NT2/D1 (cell line): ENCODE results near the gene PRSS27.

Experiments
- DNase-seq: peaks from one replicate; pipeline ENCODE4 v3.0.0-alpha.2; 2011; ENCODE audit warnings: low read depth, low spot score
- H3K27me3 ChIP-seq: 2 replicates; pipeline ENCODE4 v1.6.0; 2011; ENCODE audit warnings: mild to moderate bottlenecking; ENCODE audit not compliant: insufficient read length, insufficient read depth
- H3K36me3 ChIP-seq: 2 replicates; pipeline ENCODE4 v1.6.1; 2011; ENCODE audit warnings: mild to moderate bottlenecking, low read length, mixed read lengths; ENCODE audit not compliant: insufficient read depth, insufficient read length
- H3K4me1 ChIP-seq: 2 replicates; pipeline ENCODE4 v1.5.1; 2011; ENCODE audit not compliant: insufficient read depth, insufficient read length
- H3K4me3 ChIP-seq: 2 replicates; pipeline ENCODE4 v1.5.1; 2011; ENCODE audit warnings: low read depth; ENCODE audit not compliant: insufficient read length
- H3K9ac ChIP-seq: 2 replicates; pipeline ENCODE4 v1.6.0; 2011; ENCODE audit warnings: low read depth; ENCODE audit not compliant: insufficient read length
- H3K9me3 ChIP-seq: 2 replicates; pipeline ENCODE4 v1.5.1; 2011; ENCODE audit warnings: mild to moderate bottlenecking, low read length; ENCODE audit not compliant: insufficient read depth
- SUZ12 ChIP-seq: IDR thresholded peaks from 2 replicates; pipeline ENCODE4 v1.6.1; 2011; ENCODE audit not compliant: insufficient read length, insufficient read depth; ENCODE audit errors: extremely low read depth
- YY1 ChIP-seq: IDR thresholded peaks from 2 replicates; pipeline ENCODE4 v1.6.1; 2011; ENCODE audit not compliant: insufficient read length, insufficient read depth
- ZNF274 ChIP-seq: IDR thresholded peaks from 2 replicates; pipeline ENCODE4 v1.6.1; 2011; ENCODE audit warnings: mild to moderate bottlenecking, low read depth, low read length

Gene PRSS27

GRCh38 chr16:2720064-2720457, at the start of gene PRSS27:
Gene PRSS27, minus strand, starts transcription at chr16:2720224. Its CDS starts 64 bp downstream, at chr16:2720160.
- Histone ChIP-seq H3K27me3 (no peaks in the 10 kb centered on the region), H3K4me3 (peak within 1 kb of the TSS; percentile 49), H3K36me3 (no peaks in the 10 kb centered on the region), H3K4me1 (peaks cover 30% of the 10 kb centered on the region), H3K9ac (peak within 1 kb of the TSS; percentile 81), H3K9me3 (no peaks in the 10 kb centered on the region)
- no peak for DNase-seq
- TF ChIP-seq YY1 (no peak), SUZ12 (no peak), ZNF274 (no peak)

- TF ChIP-seq ZNF274 (no peak), YY1 (no peak), SUZ12 (no peak)
- Histone ChIP-seq H3K9ac (peak overlapping the region; percentile 18), H3K36me3 (peaks cover 100% of the 10 kb centered on the region), H3K4me1 (peaks cover 47% of the 10 kb centered on the region), H3K27me3 (no peaks in the 10 kb centered on the region), H3K9me3 (no peaks in the 10 kb centered on the region), H3K4me3 (no peak overlapping the region)
- no peak for DNase-seq
Measured at GRCh38 chr16:2769675-2770056, 49.6 kb upstream of the PRSS27 start.

- TF ChIP-seq ZNF274 (no peak), YY1 (no peak), SUZ12 (no peak)
- no peak overlapping the region for H3K4me3 ChIP-seq
- H3K27me3 ChIP-seq: no peaks in the 10 kb centered on the region
- no peak for DNase-seq
- H3K36me3 ChIP-seq: peaks cover 100% of the 10 kb centered on the region
- H3K9ac ChIP-seq: peak overlapping the region; percentile 27
- peaks cover 47% of the 10 kb centered on the region for H3K4me1 ChIP-seq
- no peaks in the 10 kb centered on the region for H3K9me3 ChIP-seq
Measured at GRCh38 chr16:2769100-2769529, 49.1 kb upstream of the PRSS27 start.

GRCh38 chr16:2768403-2769089, 48.5 kb upstream of the PRSS27 start:
- no peaks in the 10 kb centered on the region for H3K9me3 ChIP-seq
- no peaks in the 10 kb centered on the region for H3K27me3 ChIP-seq
- H3K9ac ChIP-seq: no peak overlapping the region
- H3K4me3 ChIP-seq: no peak overlapping the region
- peaks cover 47% of the 10 kb centered on the region for H3K4me1 ChIP-seq
- no peak for DNase-seq
- TF ChIP-seq SUZ12: no peak
- TF ChIP-seq ZNF274: no peak
- no peak for TF ChIP-seq YY1
- peaks cover 100% of the 10 kb centered on the region for H3K36me3 ChIP-seq

- H3K4me3 ChIP-seq: no peak overlapping the region
- H3K4me1 ChIP-seq: peaks cover 45% of the 10 kb centered on the region
- no peak overlapping the region for H3K9ac ChIP-seq
- DNase-seq: no peak
- H3K27me3 ChIP-seq: no peaks in the 10 kb centered on the region
- no peaks in the 10 kb centered on the region for H3K9me3 ChIP-seq
- TF ChIP-seq YY1 (no peak), ZNF274 (no peak)
- peaks cover 100% of the 10 kb centered on the region for H3K36me3 ChIP-seq
Measured at GRCh38 chr16:2767891-2768290, 47.9 kb upstream of the PRSS27 start.

- Histone ChIP-seq H3K36me3 (peaks cover 100% of the 10 kb centered on the region), H3K9ac (peak overlapping the region; percentile 13), H3K4me3 (no peak overlapping the region), H3K4me1 (peaks cover 43% of the 10 kb centered on the region), H3K27me3 (no peaks in the 10 kb centered on the region), H3K9me3 (peaks cover 3% of the 10 kb centered on the region; the same call in 1 of the 2 replicates)
- TF ChIP-seq YY1 (no peak), ZNF274 (no peak), SUZ12 (no peak)
- DNase-seq: no peak
Measured at GRCh38 chr16:2767140-2767731, 47.2 kb upstream of the PRSS27 start.

- Histone ChIP-seq H3K4me1 (peaks cover 40% of the 10 kb centered on the region), H3K36me3 (peaks cover 100% of the 10 kb centered on the region), H3K9me3 (peaks cover 10% of the 10 kb centered on the region; the same call in 1 of the 2 replicates), H3K9ac (no peak overlapping the region), H3K27me3 (no peaks in the 10 kb centered on the region), H3K4me3 (no peak overlapping the region)
- TF ChIP-seq SUZ12 (no peak), ZNF274 (no peak), YY1 (no peak)
- no peak for DNase-seq
Measured at GRCh38 chr16:2766430-2767139, 46.6 kb upstream of the PRSS27 start.
